ENCODE measurements around the gene PKP3.

Gene PKP3

GRCh38 chr11:403021-403760 is 9.2 kb downstream of the PKP3 start:
- no peak for FAIRE-seq
- no peak for TF ChIP-seq CTCF (IDR thresholded peaks at IDR 0.05; ENCODE audit: insufficient read depth, missing control alignments)

GRCh38 chr11:403761-404431 is 9.9 kb downstream of the PKP3 start:
- DNase-seq (ENCODE audit: insufficient read length, low spot score) (no peak), FAIRE-seq (no peak)
- TF ChIP-seq CTCF (IDR thresholded peaks at IDR 0.05; ENCODE audit: insufficient read depth, missing control alignments): no peak

More at GRCh38 chr11:403021-403760, 9.2 kb downstream of the PKP3 start:
- no peak for DNase-seq (ENCODE audit: insufficient read length, low spot score)

GRCh38 chr11:404551-405264 is 10.7 kb downstream of the PKP3 start:
- DNase-seq (ENCODE audit: insufficient read length, low spot score) (no peak), FAIRE-seq (no peak)
- no peak for TF ChIP-seq CTCF (IDR thresholded peaks at IDR 0.05; ENCODE audit: insufficient read depth, missing control alignments)

GRCh38 chr11:405323-405953 is 11.4 kb downstream of the PKP3 start:
- FAIRE-seq (no peak), DNase-seq (ENCODE audit: insufficient read length, low spot score) (no peak)
- TF ChIP-seq CTCF (IDR thresholded peaks at IDR 0.05; ENCODE audit: insufficient read depth, missing control alignments): peak; percentile 12

GRCh38 chr11:405954-406795 is 12.2 kb downstream of the PKP3 start:
- no peak for TF ChIP-seq CTCF (IDR thresholded peaks at IDR 0.05; ENCODE audit: insufficient read depth, missing control alignments)
- FAIRE-seq: no peak
- no peak for DNase-seq (ENCODE audit: insufficient read length, low spot score)

- peak; percentile 3 for TF ChIP-seq CTCF (IDR thresholded peaks at IDR 0.05; ENCODE audit: insufficient read depth, missing control alignments)
- FAIRE-seq (no peak), DNase-seq (ENCODE audit: insufficient read length, low spot score) (no peak)
These were observed 13.0 kb downstream of the PKP3 start for GRCh38 chr11:406796-407650.
